Effector CD8-positive, alpha-beta T cell (primary cell): Measurements from ENCODE around the gene XIRP2.

Experiments
- DNase-seq: peaks from one replicate; lab custom pipeline; 2025; lab: John Stamatoyannopoulos, UW
- total RNA-seq, 4 experiments: gene quantifications; one replicate each; lab custom pipeline; 2026; lab: John Stamatoyannopoulos, UW

The XIRP2 gene, protein sequence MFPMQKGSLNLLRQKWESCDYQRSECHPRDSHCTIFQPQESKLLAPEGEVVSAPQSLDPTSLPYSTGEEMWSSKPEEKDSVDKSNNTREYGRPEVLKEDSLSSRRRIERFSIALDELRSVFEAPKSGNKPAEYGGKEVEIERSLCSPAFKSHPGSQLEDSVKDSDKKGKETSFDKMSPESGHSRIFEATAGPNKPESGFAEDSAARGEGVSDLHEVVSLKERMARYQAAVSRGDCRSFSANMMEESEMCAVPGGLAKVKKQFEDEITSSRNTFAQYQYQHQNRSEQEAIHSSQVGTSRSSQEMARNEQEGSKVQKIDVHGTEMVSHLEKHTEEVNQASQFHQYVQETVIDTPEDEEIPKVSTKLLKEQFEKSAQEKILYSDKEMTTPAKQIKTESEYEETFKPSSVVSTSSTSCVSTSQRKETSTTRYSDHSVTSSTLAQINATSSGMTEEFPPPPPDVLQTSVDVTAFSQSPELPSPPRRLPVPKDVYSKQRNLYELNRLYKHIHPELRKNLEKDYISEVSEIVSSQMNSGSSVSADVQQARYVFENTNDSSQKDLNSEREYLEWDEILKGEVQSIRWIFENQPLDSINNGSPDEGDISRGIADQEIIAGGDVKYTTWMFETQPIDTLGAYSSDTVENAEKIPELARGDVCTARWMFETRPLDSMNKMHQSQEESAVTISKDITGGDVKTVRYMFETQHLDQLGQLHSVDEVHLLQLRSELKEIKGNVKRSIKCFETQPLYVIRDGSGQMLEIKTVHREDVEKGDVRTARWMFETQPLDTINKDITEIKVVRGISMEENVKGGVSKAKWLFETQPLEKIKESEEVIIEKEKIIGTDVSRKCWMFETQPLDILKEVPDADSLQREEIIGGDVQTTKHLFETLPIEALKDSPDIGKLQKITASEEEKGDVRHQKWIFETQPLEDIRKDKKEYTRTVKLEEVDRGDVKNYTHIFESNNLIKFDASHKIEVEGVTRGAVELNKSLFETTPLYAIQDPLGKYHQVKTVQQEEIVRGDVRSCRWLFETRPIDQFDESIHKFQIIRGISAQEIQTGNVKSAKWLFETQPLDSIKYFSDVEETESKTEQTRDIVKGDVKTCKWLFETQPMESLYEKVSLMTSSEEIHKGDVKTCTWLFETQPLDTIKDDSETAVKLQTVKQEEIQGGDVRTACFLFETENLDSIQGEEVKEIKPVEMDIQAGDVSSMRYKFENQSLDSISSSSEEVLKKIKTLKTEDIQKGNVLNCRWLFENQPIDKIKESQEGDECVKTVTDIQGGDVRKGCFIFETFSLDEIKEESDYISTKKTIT (N-terminal part only)
- 0 to 0.35 (median 0) reads per million in 4 experiments for total RNA-seq

DNA sequence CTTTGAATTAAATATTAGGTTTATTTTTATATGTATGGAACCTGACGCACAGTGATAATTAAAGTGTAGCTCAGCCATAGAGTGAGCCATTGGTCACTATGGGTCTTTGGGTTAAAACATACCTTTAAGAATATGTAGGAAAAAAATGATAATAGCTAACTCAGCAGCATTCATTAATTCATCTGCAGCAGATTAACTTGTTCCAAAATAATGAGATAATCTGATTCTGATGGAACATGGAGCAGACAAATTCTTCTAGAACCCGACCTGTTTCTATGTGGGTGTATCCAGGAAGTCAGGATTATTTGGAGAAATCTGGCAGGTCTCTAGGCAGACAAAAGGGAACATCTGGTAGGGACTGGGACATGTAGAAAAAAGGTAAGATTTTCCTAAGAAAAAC lies at the start of gene XIRP2:
Gene XIRP2 (plus strand): TSS at position 301 of the 400 bp plus-strand sequence. CDS start 15,003 bp downstream, outside the sequence.
- DNase-seq, result no peak

DNA sequence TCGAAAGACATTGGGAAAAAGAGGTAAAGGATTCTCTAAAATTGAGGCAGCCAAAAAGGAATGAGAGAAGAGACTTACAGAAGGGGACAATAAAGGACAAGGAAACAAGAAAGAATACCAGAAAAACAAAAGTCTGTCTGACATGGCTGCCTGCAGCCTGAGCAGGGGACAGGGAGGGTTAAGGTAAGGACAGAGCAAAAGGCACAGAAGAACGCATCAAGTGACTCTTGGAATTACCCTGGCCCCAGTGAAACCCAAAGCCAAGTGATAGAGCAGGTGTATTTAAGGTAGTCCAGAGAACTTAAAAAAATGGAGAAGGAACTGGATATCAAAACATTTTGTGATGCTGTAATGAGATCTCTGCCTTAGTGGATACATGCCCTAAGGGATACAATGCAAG lies 47.1 kb upstream of the XIRP2 start:
- no peak for DNase-seq

DNA sequence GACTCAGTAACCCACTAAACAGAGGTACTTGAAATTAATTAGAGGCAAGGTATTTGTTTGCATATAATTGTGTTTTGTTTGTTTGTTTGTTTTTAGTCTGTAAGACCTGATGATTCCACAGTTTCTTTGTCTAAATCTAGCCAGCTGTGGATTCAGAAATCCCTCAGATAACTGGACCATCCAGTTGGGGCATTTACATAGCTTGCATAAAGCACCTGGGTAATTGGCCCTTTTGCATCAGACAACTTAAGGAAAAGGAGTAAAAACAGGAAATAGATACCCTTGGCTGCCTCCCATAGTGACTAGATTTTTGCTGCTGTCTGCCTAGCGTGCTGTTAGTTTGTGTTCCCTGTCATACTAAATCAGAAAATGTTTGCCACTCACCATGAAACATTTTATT lies 46.6 kb upstream of the XIRP2 start:
- no peak for DNase-seq

DNA sequence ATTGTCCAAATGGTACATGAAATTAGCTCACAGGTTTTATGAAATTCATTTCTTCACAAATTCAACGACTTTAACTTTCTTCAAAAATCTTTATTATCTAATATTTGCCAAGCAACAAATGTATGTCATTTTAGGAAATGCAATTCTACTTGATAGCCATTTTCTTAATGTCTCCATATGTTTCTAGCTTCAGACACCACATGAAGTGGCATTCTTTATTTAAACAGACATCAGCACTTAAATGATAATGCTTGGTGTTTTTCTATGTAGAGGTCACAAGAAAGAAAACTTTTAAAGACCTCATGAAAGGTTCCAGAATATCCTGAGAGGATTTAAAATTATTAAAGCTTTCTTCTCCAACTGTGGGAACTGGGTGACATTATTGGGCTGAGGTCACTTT lies 44.2 kb upstream of the XIRP2 start:
- DNase-seq, result no peak

DNA sequence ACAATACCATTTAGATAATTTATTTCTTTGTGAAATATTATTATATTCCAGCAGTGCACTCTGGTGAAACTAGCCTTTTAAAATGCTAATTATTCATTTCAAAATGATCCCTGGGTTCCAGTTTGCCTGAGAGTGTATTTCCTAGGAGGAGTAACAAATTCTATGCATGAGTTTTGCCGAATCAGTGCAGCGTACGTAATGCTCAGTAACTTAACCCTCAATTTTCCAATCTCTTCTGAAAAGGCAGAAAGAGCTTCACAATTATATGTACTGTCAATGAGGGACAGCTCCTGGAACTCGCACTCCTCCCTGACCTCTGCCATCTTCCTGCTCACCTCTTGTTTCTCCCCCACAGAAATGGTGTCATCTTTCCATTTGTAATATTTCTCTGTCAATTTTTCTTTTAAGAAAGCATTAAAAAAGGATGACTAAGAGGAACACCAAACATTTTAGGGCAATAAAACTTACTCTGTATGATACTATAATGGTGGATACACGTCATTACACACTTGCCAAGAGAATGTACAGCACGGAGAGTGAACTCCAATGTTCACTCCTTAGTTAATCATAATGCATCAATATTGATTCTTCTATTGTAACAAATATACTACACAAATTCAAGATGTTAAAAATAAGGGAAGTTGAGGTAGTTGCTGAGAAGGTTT lies 25.7 kb upstream of the XIRP2 start:
- no peak for DNase-seq

DNA sequence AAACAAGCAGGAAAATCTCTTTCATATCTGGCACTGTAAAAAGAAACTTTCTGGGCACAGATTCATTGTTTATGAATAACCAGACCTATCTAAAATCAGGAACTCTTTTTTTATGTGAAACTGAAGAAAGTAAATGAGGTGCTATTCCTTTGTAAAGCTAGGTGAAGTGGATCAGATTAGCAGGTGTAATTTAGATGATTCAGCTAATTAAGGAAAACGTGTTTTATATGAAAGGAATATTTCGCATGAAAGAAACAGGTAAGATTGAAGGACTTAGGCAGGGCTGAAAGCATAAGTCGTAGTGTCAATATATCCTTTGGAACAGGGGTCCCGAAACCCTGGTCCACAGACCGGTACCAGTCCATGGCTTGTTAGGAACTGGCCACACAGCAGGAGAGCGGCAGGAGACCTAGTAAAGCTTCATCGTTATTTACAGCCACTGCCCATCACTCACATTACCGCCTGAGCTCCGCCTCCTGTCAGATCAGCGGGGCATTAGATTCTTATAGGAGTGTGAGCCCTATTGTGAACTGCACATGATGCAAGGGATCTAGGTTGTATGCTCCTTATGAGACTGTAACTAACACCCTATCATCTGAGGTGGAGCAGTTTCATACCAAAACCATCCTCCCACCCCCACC lies 20.3 kb upstream of the XIRP2 start:
- no peak for DNase-seq

DNA sequence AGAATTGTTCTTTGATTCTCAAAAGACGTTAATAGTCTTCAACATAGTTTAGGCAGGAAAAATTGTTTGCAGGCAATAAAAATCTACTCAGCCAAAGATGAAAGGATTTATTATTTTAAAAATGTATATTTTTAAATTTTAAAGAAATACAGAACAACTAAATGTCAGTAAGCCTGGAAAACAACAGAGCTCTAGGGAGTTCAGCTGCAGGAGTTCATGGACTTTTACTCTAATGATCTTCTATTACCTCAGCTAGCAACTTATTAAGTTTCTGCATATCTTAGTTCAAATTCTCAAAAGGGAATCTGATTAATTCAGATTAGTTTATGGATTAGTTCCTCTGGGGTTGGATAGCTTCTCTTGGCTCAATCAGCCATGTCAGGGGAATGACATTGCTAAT lies 17.9 kb upstream of the XIRP2 start:
- no peak for DNase-seq

DNA sequence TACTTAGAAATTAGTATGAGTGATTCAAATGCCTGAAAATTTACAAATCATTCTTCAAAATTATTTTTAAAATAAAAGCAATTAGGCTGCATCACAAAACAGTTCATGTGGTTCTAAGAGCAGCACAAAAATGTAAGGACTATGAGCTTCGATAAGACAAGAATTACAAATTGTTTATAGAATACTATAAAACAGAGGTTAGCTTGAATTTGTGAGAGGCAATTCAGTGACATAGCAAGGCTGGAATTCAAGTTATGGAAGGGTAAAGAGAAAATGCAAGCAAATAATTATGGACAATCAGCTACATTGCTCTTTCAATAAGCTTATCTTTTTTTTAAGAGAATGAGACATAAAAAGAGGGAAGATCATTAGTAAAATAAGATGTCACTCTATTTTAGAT lies 7.1 kb upstream of the XIRP2 start:
- DNase-seq, result no peak

DNA sequence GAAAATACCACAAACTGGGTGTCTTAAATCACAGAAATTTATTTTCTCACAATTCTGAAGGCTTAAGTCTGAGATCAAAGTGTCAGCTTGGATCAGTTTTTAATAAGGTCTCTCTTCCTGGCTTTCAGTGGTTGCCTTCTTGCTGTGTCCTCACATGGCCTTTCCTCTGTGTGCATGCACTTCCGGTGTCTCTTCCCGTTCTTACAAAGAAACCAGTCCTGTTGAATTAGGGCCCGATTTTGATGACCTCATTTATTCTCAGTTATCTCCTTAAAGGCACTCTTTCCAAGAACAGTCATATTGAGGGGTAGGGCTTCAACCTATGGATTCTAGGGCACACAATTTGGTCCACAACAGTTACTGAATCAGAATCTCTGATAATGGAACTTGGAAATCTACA lies 5.4 kb upstream of the XIRP2 start:
- DNase-seq, result no peak

DNA sequence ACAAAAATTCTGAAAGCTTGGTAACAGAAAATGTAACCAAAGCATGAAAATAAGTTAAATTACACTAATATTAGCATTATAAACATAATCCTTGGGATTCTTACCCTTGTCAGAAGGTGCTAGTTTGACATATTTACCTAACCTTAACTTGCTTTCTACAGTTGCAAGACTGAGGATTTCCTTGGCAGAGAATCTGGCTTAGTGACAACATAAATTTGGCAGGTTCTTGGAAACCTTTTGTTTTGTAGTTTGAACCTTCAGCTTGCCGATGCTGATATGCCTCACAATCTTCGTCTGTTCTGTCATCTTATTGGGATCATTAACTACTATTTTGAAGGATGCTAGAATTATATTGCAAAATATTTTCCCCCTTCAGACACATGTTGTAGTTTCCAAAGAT lies 3.4 kb downstream of the XIRP2 start:
- no peak for DNase-seq

DNA sequence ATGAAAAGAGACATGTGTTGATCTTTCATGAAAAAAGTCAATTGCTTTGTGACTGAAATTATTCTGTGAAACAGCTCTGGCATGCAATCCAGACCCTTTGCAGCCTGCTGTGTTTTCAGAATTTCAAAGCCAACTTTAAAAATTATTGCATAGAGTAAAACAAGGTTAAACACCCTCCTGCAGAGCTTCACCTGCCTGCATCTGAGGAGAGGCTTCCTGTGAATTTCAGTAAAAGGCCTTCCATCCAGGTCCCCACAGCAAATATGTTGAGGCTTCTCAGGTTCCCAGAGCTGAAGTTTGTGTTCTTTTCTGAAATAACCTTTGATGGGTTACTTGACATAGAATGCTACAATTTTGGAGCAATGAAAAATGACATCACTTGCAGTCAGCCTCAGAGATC lies 4.1 kb downstream of the XIRP2 start:
- no peak for DNase-seq

DNA sequence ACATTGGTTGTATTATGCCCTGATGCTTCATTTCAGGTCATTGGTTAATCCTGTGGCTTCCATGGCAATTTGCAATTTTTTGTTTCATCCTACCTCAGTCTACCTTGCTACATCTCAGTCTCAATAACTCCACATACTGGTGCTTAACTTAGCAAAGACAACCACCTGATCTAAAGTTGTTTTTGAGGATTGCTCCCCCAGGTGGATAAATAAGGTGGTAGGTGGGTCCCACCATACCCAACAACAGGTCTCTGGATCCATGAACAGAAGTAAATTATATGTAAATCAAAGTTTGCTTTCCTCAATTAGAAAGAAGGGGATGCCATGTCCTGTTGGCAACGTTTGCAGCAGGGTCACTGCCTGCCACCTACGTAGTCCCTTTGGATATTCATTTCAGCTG lies 7.0 kb downstream of the XIRP2 start:
- DNase-seq, result no peak

DNA sequence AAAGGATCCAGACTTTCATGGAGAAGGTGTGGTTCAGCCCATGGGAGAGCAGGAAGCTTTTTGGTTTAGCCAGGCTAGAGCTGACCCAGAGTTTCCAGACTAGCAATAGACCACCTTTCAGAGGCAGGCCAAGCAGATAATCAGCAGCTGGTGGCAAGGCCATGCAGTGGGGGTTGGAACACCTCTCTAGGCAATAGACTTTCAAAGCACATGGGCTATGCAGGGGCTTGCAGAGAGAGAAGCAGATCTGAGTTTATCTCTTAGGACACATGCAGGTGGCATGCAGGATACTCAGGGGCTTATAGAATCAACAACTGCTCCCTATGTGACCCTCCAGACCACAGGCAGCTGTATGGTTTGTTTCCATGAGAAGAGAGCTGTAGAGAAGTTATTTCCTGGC lies 9.4 kb downstream of the XIRP2 start:
- DNase-seq, result no peak

DNA sequence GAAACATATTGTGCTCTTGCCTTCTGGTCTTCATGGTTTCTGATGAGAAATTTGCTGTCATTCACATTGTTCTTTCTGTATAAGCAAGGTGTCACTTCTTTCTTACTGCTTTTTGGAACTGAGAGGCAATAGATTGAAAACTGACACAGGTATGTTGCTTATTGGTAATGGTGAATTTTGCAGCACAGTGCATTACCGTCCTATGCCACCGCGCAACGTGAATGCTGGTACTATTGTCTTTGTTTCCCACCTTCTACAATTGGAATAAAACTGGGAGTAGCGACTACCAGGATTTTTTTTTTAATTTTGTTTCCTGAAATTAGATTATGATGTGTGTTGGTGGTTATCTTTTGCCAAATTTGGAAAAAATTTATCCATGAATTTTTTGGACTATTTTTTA lies 11.4 kb downstream of the XIRP2 start:
- no peak for DNase-seq

DNA sequence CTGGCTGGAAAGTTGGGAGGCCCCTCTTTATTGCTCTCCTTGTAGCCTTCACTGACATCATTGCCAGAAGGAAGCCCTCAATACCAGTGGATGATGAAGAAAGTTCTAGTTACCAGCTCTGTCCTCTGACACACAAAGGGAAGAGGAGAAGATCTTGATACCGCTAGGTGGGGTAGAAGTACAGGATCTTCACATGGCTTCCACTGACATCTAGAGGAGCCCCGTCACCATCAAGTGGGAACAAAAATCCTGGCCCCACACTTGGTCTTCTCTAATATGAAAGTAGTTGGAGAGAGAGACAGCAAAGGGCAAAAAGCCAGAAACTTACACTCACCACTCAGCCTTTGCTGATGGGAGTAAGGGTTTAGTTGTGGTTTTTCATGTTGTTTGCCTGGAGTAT lies 12.4 kb downstream of the XIRP2 start:
- no peak for DNase-seq

DNA sequence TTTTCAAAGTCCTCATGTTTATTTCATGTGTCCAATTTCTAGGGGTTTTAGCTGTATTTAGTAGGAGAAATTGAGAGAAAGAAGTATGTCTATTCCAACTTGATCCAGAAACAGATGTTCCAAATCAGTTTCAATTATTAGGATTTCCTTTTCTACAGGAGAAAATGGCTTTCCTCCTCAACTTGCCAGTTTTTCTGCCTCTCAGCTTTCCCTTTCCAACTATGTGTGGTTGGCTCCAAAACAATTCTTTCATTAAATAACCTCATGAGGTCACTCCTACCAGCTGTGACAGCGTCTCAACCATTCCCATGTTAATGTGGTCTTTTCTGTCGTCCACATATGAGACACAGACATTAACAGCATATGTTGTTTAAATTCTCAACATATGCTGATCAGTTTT lies 13.1 kb downstream of the XIRP2 start:
- no peak for DNase-seq

DNA sequence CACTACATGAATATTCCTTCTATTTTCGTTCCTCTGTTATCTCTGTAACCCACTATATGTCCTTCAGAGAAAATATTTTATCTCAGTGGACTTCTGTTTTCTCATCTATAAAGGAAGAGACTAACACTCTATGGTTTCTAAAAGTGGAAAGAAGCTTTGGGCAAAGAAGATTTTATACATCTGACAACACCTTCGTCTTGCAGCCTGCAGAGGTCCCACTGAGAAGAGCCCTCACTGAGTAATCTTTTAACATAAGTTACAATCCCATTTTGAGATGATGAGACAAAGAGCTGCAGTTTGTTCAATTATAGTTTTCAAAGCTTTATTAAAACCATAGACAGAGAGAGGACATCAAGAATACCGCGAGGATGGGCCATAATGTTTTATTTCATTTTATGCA lies 28.7 kb downstream of the XIRP2 start:
- DNase-seq, result no peak

DNA sequence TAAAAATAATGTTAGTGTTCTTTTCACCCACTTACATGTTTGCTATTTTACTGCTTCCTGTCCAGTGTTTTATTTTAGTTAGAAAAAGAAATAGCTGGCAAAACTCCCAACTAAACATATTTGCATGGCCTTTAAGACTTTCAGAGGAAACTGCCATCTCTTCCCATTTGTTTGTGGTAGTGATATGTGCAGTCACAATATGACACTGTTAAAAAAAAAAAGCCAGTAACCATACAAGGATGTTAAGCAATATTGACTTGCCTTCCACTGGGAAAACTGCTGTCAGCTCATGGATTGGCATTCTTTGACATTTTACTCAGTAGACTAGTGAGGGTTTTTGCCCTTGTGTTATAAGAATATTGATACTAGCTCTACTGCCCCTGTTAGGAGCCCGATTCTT lies 29.1 kb downstream of the XIRP2 start:
- no peak for DNase-seq

DNA sequence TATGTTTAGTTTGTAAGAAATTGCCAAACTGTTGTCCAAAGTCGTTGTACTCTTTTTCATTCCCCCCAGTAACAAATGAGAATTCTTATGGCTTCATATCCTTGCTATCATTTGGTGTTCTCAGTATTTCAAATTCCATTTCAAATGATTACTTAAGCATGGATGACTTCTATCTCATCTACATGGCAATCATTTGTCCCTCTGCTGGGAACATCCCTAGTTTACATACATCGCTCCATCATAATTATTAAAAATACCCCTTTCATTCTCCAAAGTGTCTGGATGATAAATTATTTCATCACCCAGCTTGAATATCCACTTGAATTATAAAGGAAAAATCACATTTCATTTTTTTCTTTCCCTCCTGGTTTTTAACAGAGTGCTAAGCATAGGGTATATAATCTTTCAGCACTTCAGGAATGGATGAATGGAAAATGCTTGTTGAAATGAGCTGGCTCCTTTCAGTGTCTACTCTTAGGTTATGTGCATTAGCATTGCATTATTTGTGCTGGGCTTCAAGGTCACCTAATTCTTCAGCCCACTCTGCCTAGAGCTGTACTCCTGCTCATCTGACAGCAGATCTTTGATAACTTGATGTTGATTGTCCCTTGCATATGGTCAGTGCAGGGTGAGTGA lies 33.1 kb downstream of the XIRP2 start:
- no peak for DNase-seq

DNA sequence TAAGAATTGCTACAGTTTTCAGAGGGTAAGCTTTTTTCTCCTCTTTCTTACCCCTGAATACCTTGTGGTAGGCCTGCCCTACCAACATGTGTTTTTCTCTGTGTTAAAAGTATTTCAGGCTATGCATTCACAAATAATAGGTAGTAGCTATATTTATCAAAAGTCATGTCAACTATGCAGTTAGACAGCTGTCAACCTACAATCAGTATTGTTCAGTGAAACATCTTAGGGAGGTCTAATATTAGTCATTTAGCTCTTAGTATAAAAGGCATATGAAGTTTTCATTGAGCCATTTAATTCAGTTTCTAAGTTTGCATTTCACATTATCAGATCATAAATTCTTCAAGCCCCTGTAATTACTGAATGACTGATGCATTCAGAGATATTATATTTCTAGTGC lies 36.7 kb downstream of the XIRP2 start:
- no peak for DNase-seq

DNA sequence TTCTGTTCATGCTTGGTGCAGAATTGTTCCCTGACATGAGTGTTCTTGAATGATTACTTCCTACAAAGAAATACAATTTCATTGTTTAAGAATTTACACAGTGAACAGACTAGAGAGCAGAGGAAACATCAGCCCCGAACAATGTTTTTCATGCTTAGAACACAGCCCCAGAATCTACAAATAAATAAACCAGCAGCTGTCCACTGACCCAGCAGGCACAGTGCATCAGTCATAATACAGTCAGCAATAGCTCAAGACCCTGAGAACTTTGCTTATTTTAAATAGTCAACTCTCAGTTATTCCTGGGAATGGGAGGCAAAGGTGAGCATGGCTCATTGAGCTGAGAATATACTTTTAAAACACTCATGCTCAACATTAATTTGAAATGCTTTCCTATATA lies 38.4 kb downstream of the XIRP2 start:
- DNase-seq, result no peak
